Mucosa of stomach (tissue), 1 donor: ENCODE data around the gene PTAR1.
"Not testable (repeated sequence)": the region's sequence is repeated elsewhere in the genome, so short reads cannot be mapped to it uniquely, and the experiment has no call there.

ENCODE experiments used
- H3K27me3 ChIP-seq: one replicate; pipeline ENCODE4 v1.7.0; 2013; ENCODE audit warnings: mild to moderate bottlenecking, low read length; ENCODE audit not compliant: control insufficient read depth, insufficient read depth
- H3K36me3 ChIP-seq: one replicate; pipeline ENCODE4 v1.7.0; 2013; ENCODE audit warnings: low read length; ENCODE audit not compliant: control insufficient read depth, insufficient read depth
- H3K4me1 ChIP-seq: one replicate; pipeline ENCODE4 v1.7.0; 2013; ENCODE audit warnings: mild to moderate bottlenecking, low read length; ENCODE audit not compliant: control insufficient read depth, insufficient read depth
- H3K4me3 ChIP-seq: one replicate; pipeline ENCODE4 v1.7.0; 2013; ENCODE audit warnings: low read length
- H3K9ac ChIP-seq: one replicate; pipeline ENCODE4 v1.7.0; 2013; ENCODE audit warnings: mild to moderate bottlenecking, low read length, moderate library complexity
- H3K9me3 ChIP-seq: one replicate; pipeline ENCODE4 v1.7.0; 2013; ENCODE audit warnings: mild to moderate bottlenecking, low read length, moderate library complexity; ENCODE audit not compliant: control insufficient read depth
- donor health status: Pancreatic carcinoma.

Gene PTAR1

DNA sequence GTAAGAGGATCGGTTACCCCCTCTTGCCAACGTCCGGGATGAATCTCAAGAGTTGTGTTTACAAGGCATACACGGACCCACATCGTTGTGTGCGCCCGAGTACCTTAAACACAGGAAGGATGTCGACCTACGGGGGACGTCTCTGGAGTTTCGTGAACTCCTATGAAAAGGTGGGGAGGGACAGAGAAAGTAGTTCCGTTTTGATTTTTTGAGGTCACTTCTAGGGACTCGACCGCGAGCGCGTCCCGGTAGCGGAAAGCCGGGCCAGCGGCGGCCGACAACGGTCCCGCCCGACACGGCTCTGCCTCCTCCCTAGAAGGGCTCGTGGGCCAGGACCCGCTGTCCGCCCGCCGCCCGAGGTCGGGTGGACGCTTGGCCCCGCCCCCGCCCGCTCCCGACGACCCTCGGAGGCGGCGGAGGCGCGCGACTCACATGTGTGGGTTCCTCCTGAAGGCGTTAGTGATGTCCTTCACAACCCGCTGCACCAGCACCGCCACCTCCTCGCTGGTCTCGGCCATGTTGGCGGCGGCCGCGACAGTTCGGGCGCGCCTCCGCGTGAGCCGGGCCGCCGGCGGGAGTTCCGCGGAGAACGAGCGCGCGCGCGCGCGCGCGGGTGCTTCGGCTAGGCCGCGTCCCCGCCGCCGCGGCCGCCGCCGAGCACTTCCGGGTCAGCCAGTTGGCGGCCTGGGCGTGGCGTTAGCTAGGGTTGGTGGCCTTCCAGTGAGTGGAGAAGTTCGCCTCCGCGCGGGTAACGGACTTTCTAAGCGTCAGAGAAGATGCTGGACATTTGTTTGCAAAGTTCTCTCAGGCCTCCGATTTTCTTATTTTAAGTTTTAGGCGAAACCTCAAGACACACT lies at the start of gene PTAR1:
TSS of gene PTAR1 (minus strand) at position 591 of the 857 bp plus-strand sequence. CDS start at position 518, 73 bp downstream.
- no peaks in the 10 kb centered on the region for H3K9me3 ChIP-seq
- no peaks in the 10 kb centered on the region for H3K4me1 ChIP-seq
- no peaks in the 10 kb centered on the region for H3K27me3 ChIP-seq
- no peaks in the 10 kb centered on the region for H3K36me3 ChIP-seq
- peak within 1 kb of the TSS; percentile 92 for H3K4me3 ChIP-seq
- H3K9ac ChIP-seq = peak within 1 kb of the TSS; percentile 91

- Histone ChIP-seq H3K4me1 (peaks cover 15% of the 10 kb centered on the region), H3K9ac (no peak overlapping the region), H3K36me3 (no peaks in the 10 kb centered on the region), H3K27me3 (no peaks in the 10 kb centered on the region), H3K9me3 (no peaks in the 10 kb centered on the region), H3K4me3 (no peak overlapping the region)
Measured at GRCh38 chr9:69809304-69809863, 49.6 kb upstream of the PTAR1 start.

- peaks cover 15% of the 10 kb centered on the region for H3K4me1 ChIP-seq
- no peaks in the 10 kb centered on the region for H3K27me3 ChIP-seq
- peak overlapping the region; percentile 5 for H3K9ac ChIP-seq
- no peaks in the 10 kb centered on the region for H3K9me3 ChIP-seq
- no peaks in the 10 kb centered on the region for H3K36me3 ChIP-seq
- no peak overlapping the region for H3K4me3 ChIP-seq
Measured at GRCh38 chr9:69806627-69807026, 46.8 kb upstream of the PTAR1 start.

- H3K4me3 ChIP-seq = no peak overlapping the region
- H3K36me3 ChIP-seq = no peaks in the 10 kb centered on the region
- no peaks in the 10 kb centered on the region for H3K27me3 ChIP-seq
- no peaks in the 10 kb centered on the region for H3K9me3 ChIP-seq
- H3K4me1 ChIP-seq = peaks cover 15% of the 10 kb centered on the region
- no peak overlapping the region for H3K9ac ChIP-seq
Measured at GRCh38 chr9:69805962-69806515, 46.2 kb upstream of the PTAR1 start.

GRCh38 chr9:69801989-69802388 lies 42.2 kb upstream of the PTAR1 start:
- no peaks in the 10 kb centered on the region for H3K9me3 ChIP-seq

GRCh38 chr9:69800027-69800426 lies 40.2 kb upstream of the PTAR1 start:
- H3K27me3 ChIP-seq, H3K9ac ChIP-seq, H3K36me3 ChIP-seq: not testable (repeated sequence)

More at GRCh38 chr9:69801989-69802388, 42.2 kb upstream of the PTAR1 start:
- no peaks in the 10 kb centered on the region for H3K27me3 ChIP-seq
- H3K36me3 ChIP-seq = no peaks in the 10 kb centered on the region
- no peak overlapping the region for H3K9ac ChIP-seq
- H3K4me1 ChIP-seq = peaks cover 13% of the 10 kb centered on the region
- H3K4me3 ChIP-seq = no peak overlapping the region

GRCh38 chr9:69799521-69799920 lies 39.7 kb upstream of the PTAR1 start:
- not testable (repeated sequence) for H3K4me3 ChIP-seq, H3K36me3 ChIP-seq, H3K9ac ChIP-seq, H3K27me3 ChIP-seq, H3K4me1 ChIP-seq, H3K9me3 ChIP-seq

More at GRCh38 chr9:69800027-69800426, 40.2 kb upstream of the PTAR1 start:
- not testable (repeated sequence) for H3K4me3 ChIP-seq, H3K4me1 ChIP-seq, H3K9me3 ChIP-seq

DNA sequence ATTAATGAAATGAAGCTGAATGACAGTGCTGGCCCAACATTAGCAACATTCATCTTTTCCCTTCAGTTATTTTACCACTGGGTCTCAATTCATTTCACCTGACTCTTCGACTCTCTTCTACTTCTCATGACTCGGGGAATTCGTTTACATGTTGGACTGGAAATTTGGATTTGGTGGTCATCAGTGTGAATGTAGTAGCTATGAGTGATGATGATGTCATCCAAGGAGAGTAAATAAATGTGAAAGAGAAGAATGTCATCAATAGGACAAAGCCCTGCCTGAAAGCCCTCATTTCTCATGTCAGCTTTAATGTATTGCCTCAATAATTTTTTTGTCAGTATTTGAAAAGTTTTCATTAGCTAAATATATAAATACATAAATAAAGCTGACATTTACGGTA lies 38.9 kb upstream of the PTAR1 start:
- no peaks in the 10 kb centered on the region for H3K9me3 ChIP-seq
- no peaks in the 10 kb centered on the region for H3K36me3 ChIP-seq
- no peak overlapping the region for H3K9ac ChIP-seq
- H3K4me3 ChIP-seq = no peak overlapping the region
- no peaks in the 10 kb centered on the region for H3K27me3 ChIP-seq
- no peaks in the 10 kb centered on the region for H3K4me1 ChIP-seq

DNA sequence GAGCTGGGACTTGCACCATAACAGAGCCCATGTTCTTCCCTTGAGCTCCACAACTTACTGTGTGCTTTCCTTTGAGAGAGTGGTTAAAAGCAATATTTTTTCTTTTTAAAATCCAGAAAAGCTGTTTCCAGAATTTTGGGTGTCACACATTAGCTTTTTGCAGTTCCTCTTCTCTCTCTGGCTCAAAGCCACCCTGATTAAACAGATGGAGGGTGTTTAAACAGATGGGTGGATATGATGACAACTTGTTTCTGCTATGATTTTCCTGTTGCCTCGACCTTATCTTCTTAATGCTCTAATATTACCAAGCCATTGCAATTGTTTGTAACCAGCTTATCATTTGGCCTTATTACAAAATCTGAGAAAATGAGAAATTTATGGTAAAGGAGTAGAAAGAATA lies 37.9 kb upstream of the PTAR1 start:
- Histone ChIP-seq H3K36me3 (no peaks in the 10 kb centered on the region), H3K27me3 (no peaks in the 10 kb centered on the region), H3K9ac (no peak overlapping the region), H3K4me1 (no peaks in the 10 kb centered on the region), H3K4me3 (no peak overlapping the region), H3K9me3 (no peaks in the 10 kb centered on the region)

DNA sequence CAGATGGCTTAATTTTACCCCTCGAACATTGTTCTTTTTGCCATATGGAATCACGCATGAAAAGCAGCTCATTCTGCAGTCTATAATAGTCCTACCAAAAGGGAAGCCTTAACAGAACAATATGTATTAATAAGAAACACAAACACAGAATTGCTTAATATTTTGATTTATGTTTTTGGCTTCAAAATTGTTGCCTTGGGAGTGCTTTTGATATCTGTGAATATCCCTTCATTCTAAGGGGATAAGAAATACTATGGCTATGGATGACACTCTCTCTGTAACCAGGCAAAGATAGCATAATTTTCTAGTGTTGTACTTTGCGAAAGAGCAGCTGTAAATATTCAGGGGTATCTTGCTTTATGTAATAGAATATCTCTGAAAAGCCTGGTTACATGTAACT lies 34.5 kb upstream of the PTAR1 start:
- no peaks in the 10 kb centered on the region for H3K9me3 ChIP-seq
- no peaks in the 10 kb centered on the region for H3K27me3 ChIP-seq
- H3K4me3 ChIP-seq = no peak overlapping the region
- H3K4me1 ChIP-seq = no peaks in the 10 kb centered on the region
- H3K9ac ChIP-seq = no peak overlapping the region
- H3K36me3 ChIP-seq = no peaks in the 10 kb centered on the region

DNA sequence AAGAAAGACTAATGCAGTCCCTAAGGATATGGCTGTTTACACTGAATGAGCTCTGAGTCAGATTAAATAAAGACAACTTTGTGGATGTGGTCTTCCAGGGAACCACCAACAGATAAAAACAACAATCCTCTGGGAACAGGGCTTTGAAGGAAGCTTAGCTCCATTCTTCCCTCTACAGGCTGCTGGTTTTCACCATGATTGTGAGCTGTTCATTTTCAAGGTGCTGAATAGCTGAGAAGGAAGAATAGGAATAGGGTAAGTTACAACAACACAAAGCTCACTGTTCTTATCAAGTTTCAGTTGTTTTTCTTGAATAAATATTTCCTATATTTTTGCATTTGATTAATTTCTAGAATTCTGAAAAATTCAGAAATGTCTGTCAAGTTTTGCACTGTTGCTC lies 25.9 kb upstream of the PTAR1 start:
- Histone ChIP-seq H3K4me3 (no peak overlapping the region), H3K27me3 (no peaks in the 10 kb centered on the region), H3K9me3 (no peaks in the 10 kb centered on the region), H3K4me1 (no peaks in the 10 kb centered on the region), H3K9ac (no peak overlapping the region), H3K36me3 (no peaks in the 10 kb centered on the region)

DNA sequence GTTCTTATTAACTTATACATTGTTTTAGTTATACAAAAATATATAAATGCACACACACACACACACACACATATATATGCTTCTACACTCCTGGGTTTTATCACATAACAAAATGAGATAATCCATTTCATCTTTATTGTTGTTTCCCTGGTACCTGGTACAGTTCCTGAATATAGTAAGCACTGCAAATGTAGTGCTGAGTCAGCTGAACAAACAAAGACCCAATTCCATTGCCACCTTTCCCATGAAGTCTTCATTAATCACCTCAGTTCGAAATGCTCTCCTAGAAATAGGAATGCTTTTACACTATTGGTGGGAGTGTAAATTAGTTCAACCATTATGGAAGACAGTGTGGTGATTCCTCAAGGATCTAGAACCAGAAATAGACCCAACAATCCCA lies 13.4 kb upstream of the PTAR1 start:
- Histone ChIP-seq H3K4me1 (no peaks in the 10 kb centered on the region), H3K36me3 (no peaks in the 10 kb centered on the region), H3K9ac (no peak overlapping the region), H3K4me3 (no peak overlapping the region), H3K27me3 (no peaks in the 10 kb centered on the region), H3K9me3 (no peaks in the 10 kb centered on the region)
